Measurements from ENCODE around the gene NINJ1.

Gene NINJ1

DNA sequence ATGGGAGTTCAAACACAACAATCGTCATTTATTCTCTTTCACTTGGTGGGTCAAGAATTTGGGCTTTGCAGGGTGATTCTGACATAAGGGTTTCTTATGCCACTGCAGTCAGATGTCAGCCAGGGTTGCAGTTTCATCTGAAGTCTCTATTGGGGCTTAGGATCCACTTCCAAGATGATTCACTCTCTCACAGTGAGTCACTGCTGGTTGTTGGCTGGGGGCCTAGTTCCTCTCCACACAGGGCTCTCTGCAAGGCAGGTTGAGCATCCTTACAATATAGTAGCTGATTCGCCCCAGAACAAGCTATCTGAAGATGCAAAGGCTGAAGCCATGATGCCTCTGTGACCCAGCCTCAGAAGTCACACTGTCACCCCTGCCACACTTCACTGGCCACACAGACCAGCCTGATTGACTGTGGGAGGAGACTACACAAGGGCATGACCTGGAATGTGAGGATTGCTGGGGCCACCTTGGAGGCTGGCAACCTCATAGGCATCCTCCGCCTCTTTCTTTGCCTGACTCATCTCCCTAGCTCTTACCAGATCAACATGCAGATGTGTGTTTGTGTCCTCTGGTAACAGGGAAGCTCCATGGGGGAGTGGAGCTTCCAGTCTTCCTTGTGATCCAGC is 42.5 kb downstream of the NINJ1 start:
- TF ChIP-seq, protein P1, sequence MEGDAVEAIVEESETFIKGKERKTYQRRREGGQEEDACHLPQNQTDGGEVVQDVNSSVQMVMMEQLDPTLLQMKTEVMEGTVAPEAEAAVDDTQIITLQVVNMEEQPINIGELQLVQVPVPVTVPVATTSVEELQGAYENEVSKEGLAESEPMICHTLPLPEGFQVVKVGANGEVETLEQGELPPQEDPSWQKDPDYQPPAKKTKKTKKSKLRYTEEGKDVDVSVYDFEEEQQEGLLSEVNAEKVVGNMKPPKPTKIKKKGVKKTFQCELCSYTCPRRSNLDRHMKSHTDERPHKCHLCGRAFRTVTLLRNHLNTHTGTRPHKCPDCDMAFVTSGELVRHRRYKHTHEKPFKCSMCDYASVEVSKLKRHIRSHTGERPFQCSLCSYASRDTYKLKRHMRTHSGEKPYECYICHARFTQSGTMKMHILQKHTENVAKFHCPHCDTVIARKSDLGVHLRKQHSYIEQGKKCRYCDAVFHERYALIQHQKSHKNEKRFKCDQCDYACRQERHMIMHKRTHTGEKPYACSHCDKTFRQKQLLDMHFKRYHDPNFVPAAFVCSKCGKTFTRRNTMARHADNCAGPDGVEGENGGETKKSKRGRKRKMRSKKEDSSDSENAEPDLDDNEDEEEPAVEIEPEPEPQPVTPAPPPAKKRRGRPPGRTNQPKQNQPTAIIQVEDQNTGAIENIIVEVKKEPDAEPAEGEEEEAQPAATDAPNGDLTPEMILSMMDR (IDR thresholded peaks at IDR 0.05): no peak
- TF ChIP-seq ZFX (IDR thresholded peaks at IDR 0.05; ENCODE audit: borderline replicate concordance): no peak
- no peak overlapping the region for H3K27ac ChIP-seq

DNA sequence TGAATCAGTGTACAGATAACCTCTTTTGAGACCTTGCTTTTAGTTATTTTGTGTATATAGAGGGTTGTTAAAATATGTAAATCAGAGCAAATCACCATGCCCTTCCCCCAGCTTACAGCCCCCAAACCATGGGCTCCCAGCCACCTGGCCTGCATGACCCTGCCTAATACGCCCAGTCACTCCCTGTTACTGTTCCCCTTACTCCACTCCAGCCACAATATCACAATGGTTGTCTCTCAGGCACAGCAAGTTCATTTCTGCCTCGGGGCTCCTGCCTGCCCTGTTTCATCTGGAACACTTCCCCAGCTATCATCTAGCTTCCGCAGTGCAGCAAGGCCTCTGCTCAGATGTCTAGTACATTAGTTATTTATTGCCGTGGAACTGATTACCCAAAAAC is 43.0 kb downstream of the NINJ1 start:
- H3K27ac ChIP-seq: no peak overlapping the region
- TF ChIP-seq, protein P1 (IDR thresholded peaks at IDR 0.05): no peak
- TF ChIP-seq ZFX (IDR thresholded peaks at IDR 0.05; ENCODE audit: borderline replicate concordance): no peak

DNA sequence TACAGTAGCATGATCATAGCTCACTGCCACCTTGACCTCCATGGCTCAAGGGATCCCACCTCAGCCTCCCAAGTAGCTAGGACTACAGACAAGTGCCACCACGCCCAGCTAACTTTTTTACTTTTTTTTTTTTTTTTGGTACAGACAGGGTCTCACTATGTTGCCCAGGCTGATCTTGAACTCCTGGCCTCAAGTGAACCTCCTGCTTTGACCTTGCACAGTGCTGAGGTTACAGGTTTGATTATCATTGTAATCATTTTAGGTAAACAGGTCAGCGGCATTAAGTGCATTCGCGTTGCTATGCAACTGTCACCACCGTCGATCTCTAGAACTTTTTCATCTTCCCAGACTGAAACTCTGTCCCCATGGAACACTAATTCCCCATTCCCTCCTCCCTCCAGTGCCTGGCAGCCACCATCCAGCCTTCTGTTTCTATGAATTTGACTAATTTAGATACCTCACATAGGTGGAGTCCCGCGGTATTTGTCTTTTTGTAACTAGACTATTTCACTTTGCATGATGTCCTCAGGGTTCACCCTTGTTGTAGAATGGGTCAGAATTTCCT is 43.9 kb downstream of the NINJ1 start:
- H3K27ac ChIP-seq: no peak overlapping the region
- TF ChIP-seq, protein P1 (IDR thresholded peaks at IDR 0.05): no peak
- no peak for TF ChIP-seq ZFX (IDR thresholded peaks at IDR 0.05; ENCODE audit: borderline replicate concordance)

DNA sequence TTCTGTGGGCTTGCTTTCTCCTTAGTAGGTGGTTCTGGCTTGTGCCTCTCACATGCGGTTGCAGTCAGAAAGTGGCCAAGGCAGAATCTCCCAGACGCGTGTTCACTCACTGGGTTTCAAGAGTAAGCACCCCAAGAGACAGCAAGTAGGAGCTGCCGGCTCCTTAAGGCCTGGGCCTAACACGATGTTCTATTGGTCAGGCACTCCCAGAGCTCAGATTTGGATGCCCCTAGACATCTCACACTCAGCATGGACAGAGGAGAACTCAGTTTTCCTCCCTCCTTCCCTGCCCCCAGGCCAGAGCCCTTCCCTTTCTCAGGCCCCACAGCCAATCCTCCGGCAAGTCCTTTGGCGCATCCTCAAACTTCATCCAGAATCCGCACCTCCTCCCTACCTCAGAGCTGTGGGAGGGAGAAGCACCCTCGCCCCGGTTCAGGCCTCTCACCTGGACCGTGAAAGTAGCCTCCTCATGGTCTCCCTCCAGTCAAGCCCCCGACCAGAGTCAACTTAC is 44.5 kb downstream of the NINJ1 start:
- TF ChIP-seq ZFX (IDR thresholded peaks at IDR 0.05; ENCODE audit: borderline replicate concordance): no peak
- H3K27ac ChIP-seq: no peak overlapping the region

DNA sequence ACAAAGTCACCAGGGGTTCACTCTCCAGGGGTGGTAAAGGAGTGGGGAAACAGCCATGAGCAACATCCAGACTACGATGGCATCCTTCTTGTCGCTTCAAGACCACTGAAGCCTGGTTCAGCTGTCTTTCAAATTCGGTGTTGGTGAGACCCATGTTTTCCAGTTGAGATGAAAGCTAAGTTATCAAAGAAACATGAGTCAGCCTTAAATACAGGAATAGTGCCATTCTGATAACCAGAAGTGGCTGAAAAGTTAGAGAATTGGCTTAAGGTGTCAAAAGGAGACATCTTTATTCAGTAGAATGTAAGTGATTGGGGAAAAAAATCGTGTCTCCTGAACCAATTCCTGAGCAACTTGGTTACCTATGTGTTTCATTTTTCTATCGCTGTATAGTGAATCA is 45.0 kb downstream of the NINJ1 start:
- H3K27ac ChIP-seq: no peak overlapping the region
- no peak for TF ChIP-seq ZFX (IDR thresholded peaks at IDR 0.05; ENCODE audit: borderline replicate concordance)
- TF ChIP-seq, protein P1 (IDR thresholded peaks at IDR 0.05): no peak

DNA sequence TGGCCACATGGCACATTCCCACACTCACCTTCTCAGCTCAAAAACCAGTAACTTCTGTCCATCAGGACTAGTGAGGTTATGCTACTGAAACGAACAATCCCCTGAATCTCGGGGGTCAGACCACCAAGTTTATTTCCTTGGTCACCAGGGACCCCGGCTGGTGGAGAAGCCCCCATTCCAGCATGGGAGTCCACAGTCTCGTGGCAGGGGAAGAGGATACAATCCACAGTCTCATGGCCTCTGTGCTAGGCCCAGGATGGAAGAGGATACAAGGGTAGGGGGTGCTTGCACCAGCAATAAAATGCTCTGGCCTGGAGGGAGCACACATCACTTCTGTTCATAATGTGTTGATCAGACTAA is 45.4 kb downstream of the NINJ1 start:
- TF ChIP-seq ZFX (IDR thresholded peaks at IDR 0.05; ENCODE audit: borderline replicate concordance): no peak
- TF ChIP-seq, protein P1 (IDR thresholded peaks at IDR 0.05): no peak
- no peak overlapping the region for H3K27ac ChIP-seq

DNA sequence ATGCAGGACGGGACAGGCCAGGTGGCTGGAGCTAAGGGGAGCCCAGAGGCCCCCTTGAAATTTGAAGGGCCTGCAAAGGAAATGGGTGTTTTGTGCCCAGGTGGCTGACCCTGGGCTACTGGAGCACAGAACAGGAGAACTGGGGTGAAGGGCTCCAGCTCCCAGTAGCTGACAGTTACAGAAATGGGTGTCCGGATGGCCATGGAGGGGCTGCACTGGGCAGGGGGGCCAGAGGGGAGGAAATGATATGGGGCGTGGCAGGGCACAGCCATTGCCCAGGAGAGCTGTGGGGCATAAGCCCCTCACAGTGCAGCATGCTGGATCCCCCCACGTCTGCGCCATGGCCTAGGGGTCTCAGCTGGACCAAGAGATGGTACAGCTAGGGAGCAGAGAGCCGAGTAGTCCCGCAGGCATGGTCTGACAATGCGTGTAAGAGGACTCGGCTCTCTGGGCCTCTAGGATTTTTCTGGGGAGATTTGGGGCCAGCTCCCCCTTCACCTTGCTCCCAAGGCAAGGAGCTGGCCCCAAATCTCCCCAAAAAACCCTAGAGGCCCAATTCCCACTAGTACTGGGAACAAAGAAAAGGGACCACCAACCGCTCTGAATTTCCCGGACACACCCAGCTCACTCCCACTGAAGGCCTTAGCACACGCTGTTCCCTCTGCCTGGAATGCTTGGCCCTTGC is 45.9 kb downstream of the NINJ1 start:
- H3K27ac ChIP-seq: no peak overlapping the region
- TF ChIP-seq, protein P1 (IDR thresholded peaks at IDR 0.05): no peak
- TF ChIP-seq ZFX (IDR thresholded peaks at IDR 0.05; ENCODE audit: borderline replicate concordance): no peak

Data from 22Rv1 (cell line).